Fibroblast of pulmonary artery (primary cell): ENCODE data around the gene COL11A1.
"Not testable (repeated sequence)": the region's sequence is repeated elsewhere in the genome, so short reads cannot be mapped to it uniquely, and the experiment has no call there.

ENCODE experiments used
- DNase-seq: peaks from one replicate; pipeline ENCODE4 v3.0.0-alpha.2; 2010; ENCODE audit warnings: low read depth
- H3K4me3 ChIP-seq: replicated peaks from 2 replicates; pipeline ENCODE4 v1.5.1; 2011; ENCODE audit warnings: low read depth, mild to moderate bottlenecking, control low read depth, low read length, moderate library complexity
- TF ChIP-seq, protein P1 (sequence below): IDR thresholded peaks from 2 replicates; pipeline ENCODE4 v1.5.1; 2011; ENCODE audit warnings: mild to moderate bottlenecking, control low read depth, low read length, inconsistent platforms; ENCODE audit errors: missing control alignments

Gene COL11A1

DNA sequence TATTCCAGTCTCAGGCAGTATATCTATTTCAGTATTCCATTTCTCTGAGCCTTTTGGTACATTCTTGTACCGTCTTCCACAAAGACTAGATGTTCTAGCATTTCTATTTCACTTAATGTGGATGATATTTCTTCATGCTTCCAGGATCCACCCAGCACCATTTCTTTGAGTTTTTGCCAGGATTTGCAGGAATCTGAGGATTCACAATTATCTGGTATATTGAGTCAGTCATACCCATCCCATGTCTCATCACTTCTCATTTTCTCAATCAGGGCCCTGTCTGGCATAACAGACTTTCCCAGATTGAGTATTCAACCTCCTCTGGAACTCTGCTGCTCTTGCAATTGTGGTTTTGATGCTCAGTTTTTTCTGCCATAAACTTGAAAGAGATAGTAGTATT lies 20.9 kb upstream of the COL11A1 start:
- TF ChIP-seq, protein P1, sequence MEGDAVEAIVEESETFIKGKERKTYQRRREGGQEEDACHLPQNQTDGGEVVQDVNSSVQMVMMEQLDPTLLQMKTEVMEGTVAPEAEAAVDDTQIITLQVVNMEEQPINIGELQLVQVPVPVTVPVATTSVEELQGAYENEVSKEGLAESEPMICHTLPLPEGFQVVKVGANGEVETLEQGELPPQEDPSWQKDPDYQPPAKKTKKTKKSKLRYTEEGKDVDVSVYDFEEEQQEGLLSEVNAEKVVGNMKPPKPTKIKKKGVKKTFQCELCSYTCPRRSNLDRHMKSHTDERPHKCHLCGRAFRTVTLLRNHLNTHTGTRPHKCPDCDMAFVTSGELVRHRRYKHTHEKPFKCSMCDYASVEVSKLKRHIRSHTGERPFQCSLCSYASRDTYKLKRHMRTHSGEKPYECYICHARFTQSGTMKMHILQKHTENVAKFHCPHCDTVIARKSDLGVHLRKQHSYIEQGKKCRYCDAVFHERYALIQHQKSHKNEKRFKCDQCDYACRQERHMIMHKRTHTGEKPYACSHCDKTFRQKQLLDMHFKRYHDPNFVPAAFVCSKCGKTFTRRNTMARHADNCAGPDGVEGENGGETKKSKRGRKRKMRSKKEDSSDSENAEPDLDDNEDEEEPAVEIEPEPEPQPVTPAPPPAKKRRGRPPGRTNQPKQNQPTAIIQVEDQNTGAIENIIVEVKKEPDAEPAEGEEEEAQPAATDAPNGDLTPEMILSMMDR = no peak
- H3K4me3 ChIP-seq = no peak overlapping the region
- DNase-seq = no peak

DNA sequence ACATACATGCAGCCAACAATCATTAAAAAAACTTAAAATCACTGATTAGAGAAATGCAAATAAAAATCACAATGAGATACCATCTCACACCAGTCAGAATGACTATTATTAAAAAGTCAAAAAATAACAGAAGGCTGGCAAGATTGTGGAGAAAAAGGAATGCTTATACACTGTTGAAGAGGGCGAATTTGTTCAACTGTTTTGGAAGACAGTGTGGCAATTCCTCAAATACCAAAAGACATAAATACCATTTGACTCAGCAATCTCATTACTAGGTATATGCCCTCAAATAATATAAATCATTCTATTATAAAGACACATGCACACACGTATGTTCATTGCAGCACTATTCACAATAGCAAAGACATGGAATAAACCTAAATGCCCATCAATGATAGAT lies 19.9 kb upstream of the COL11A1 start:
- not testable (repeated sequence) for H3K4me3 ChIP-seq, DNase-seq

DNA sequence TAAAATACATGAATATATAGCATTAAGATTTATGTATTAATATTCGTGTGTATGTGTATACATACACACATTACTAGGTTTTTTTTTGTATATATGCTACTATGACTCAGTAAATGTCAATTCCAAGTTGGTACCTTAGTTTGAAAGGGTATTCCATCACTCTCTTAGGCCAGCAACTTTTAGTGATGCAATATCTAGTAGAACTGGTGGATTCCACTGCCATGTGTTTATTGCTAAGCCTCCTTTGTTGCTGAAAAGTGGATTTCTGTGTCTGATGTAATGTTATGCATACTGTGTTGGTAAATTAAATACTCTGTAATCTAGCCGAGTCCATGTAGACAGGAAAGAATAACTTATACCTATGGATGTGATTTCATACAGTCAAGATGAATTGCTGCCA lies 16.9 kb upstream of the COL11A1 start:
- no peak overlapping the region for H3K4me3 ChIP-seq
- no peak for DNase-seq
- TF ChIP-seq, protein P1 = no peak

DNA sequence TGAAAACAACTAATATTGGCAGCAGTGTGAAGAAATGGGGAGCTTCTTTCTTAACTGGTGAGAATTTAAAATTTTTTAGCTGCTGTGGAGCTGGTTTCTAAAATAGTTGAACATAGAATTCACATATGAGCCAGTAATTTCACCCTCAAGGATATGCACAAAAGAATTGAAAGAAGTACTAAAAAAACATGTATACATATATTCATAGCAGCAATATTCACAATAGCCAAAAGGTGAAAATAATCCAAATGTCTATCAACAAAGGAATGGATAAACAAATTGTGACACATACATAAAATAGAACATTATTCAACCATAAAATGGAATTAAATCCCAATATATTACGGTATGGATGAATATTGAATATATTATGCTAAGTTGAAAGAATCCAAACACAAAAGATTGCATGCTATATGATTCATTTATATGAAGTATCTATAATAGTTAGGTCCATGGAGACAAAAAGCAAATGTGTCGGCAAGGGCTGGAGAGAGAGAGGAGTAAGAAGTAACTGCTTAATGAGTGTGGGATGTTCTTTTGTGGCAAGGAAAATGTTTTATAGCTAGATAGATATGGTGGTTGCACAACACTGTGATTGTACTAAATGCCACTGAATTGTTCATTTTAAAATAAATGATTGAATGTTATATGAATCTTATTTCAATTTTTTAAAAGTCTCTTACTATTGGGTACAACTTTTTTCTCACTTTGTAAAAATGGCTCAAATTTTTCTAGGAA lies 14.8 kb upstream of the COL11A1 start:
- no peak for DNase-seq
- TF ChIP-seq, protein P1 = no peak

DNA sequence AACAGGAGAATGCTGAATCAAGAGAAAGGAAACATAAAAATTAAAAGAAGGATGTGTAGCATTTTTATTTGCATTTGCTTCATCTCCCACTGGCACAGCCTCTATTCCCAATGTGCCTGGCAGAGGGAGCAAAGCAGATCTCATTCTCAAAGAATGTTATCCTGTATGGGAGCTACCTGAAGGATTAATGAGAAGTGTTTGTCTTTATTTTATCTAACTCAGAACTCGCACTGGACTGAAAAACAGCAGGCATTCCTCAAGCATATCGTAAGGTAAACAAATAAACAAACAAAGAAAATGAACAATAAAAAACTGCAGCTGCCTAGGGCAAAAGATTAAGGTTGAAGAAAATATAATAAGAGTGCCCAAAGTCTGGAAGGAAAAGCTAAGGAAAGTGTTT lies 12.7 kb upstream of the COL11A1 start:
- TF ChIP-seq, protein P1 = no peak
- H3K4me3 ChIP-seq = no peak overlapping the region
- DNase-seq = no peak

More for the DNA sequence above, 14.8 kb upstream of the COL11A1 start:
- no peak overlapping the region for H3K4me3 ChIP-seq

DNA sequence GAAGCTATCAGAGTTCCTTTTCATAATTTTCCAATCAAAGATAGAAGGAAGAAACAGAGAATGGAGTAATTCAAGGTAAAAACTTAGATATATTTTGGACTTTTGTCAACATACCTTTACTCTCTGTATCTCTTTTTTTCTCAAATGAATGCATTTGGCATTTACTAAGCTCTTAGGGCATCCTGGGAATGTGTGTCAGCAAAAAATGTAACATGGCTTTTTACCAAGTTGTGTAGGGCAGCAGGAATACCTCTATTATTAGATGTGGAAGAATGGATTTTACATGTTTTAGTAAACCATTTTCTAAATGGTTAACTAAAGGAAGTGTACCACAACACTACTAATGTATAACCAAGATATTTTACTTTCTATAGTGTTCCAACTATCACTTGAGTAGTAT lies 4.2 kb upstream of the COL11A1 start:
- TF ChIP-seq, protein P1 = no peak
- no peak overlapping the region for H3K4me3 ChIP-seq
- no peak for DNase-seq

DNA sequence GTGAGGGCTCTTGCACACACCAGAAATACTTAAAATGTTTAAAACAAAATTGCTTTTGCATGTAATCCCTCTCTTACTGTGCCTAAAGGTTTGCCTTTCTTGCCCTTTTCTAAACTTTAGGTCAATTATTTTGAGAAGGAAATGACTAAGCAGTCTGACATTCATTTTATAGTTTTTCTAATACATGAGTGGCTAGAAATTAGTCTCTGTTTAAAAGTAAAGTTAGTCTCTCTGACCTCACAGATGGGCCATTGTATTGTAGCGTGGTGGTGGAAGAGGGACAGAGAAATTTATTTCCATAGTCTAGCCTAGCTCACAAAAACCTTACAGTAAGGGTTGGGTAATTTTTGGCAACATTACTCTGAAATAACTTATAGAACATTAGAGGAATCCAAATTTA lies 3.6 kb upstream of the COL11A1 start:
- no peak for DNase-seq
- TF ChIP-seq, protein P1 = no peak
- no peak overlapping the region for H3K4me3 ChIP-seq
